Naive B cell (primary cell): ENCODE measurements around the gene SIGMAR1. TPM values are rescaled to one million over a fixed set of nuclear protein-coding genes. Genes with fewer than 3 reads are reported as not detected.
"Not testable (repeated sequence)": the region's sequence is repeated elsewhere in the genome, so short reads cannot be mapped to it uniquely, and the experiment has no call there.

Experiments used
- ATAC-seq, 2 donors: fragments of 150-1000 bp; cut with Tn5 transposase; 2 replicates each; pipeline ENCODE4 v1.10.0; 2021; ENCODE audit warnings: low read depth in 2 of 2, mild to moderate bottlenecking in 2 of 2, moderate library complexity in 2 of 2
- DNase-seq: peaks from one replicate; pipeline ENCODE4 v3.0.0; 2022
- H3K27ac Mint-ChIP-seq, 6 donors: one replicate each; pipeline ENCODE4 v1.8.0; 2020 to 2022; ENCODE audit warnings: mild to moderate bottlenecking in 6 of 6, mixed read lengths in 6 of 6, moderate library complexity in 5 of 6, inconsistent platforms in 2 of 6
- H3K27me3 Mint-ChIP-seq, 3 donors: one replicate each; pipeline ENCODE4 v1.8.0; 2021 to 2022; ENCODE audit warnings: mixed read lengths in 3 of 3, mild to moderate bottlenecking in 1 of 3
- H3K36me3 Mint-ChIP-seq, 2 donors: one replicate each; pipeline ENCODE4 v1.8.0; 2020 to 2022; ENCODE audit warnings: mixed read lengths in 2 of 2, inconsistent platforms in 1 of 2, mild to moderate bottlenecking in 1 of 2
- H3K4me1 Mint-ChIP-seq, 3 donors: one replicate each; pipeline ENCODE4 v1.8.0; 2020 to 2022; ENCODE audit warnings: mixed read lengths in 3 of 3, inconsistent platforms in 1 of 3, mild to moderate bottlenecking in 1 of 3, moderate library complexity in 1 of 3
- H3K4me3 Mint-ChIP-seq, 8 donors: one replicate each; pipeline ENCODE4 v1.8.0; 2020 to 2022; ENCODE audit warnings: mild to moderate bottlenecking in 8 of 8, mixed read lengths in 8 of 8, moderate library complexity in 8 of 8, inconsistent platforms in 2 of 8
- H3K9me3 Mint-ChIP-seq, 7 donors: one replicate each; pipeline ENCODE4 v1.8.0; 2020 to 2022; ENCODE audit warnings: mixed read lengths in 7 of 7, mild to moderate bottlenecking in 5 of 7, inconsistent platforms in 2 of 7, moderate library complexity in 1 of 7
- polyA plus RNA-seq, 6 donors: library from polyadenylated mRNA; unstranded; fragments of 300-500 nt; fragmentation: Illumina TruSeq; gene quantifications; one replicate each; pipeline ENCODE4 v1.2.3, GENCODE V29; 2021; ENCODE audit warnings: low read depth in 6 of 6

Gene SIGMAR1
- polyA plus RNA-seq, 6 donors from 2014 or later: 40.1 to 75.8 (median 47.0) TPM

DNA sequence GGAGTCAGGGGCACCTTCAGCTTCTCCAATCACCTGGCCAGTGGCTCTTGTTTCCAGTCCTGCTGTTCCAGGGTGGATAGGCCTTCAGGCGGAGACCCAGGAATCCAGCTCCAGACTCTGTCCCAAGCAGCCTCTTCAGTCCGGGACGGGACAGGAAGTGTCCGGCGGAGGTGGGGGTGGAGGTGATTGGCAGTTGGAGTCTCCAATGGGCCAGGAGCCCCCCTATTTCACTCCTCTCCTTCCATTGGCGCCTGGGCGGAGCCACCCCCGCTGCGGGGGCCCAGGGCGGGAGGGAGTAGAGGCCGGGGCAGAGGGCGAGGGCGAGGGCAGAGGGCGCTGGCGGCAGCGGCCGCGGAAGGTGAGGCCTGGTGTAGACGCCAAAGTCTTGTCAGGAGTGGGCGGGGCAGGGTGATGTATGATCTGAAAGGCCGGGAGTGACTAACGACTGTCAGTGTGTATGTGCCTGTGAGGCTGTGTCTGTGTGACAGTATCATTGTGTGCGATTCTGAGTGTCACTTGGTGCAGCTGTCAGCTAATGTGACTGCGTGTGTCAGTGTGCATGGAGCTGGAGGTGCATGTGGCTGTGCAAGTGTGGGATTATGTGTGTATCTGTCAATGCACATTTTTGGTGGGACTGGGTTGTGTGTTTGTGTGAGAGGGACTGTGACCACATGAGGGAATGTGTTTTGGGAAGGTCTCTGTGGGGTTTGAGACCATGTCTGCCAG is 14.5 kb upstream of the SIGMAR1 start, which contains the start of gene IL11RA:
Gene IL11RA (plus strand): TSS at position 310 of the 726 bp plus-strand sequence. CDS start 3,033 bp downstream, outside the sequence.
- H3K36me3 Mint-ChIP-seq: peaks cover 5 to 13% of the 10 kb centered on the region in 2 donors
- ATAC-seq: no peak
- peak within 1 kb of the TSS in 1 of 8 donors; percentile 20 for H3K4me3 Mint-ChIP-seq
- peak within 1 kb of the TSS in 3 of 6 donors; percentile 47 to 76 (median 61) for H3K27ac Mint-ChIP-seq
- H3K4me1 Mint-ChIP-seq: peaks cover 23 to 33% (median 29%) of the 10 kb centered on the region in 3 donors
- DNase-seq: no peak
- H3K9me3 Mint-ChIP-seq: no peaks in the 10 kb centered on the region
- no peaks in the 10 kb centered on the region for H3K27me3 Mint-ChIP-seq

DNA sequence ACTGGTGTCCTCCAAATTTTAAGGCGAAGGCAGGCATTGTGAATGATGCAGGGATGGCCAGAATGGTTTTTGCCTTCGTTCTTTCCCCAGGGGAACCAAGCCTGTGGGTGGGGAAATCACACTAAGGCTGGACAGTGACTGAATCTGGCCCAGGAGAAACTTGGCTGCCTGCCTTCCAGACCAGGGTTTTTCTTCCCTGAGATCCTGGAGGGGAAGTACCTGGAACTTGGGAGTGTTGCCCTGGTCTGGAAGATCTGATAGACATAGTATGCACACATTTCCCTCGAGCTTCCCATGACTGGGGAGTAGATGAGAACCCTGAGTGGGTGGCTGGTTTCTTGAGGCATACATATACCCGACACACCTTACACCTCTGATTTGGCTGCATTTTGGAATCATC is 13.7 kb upstream of the SIGMAR1 start:
- H3K27me3 Mint-ChIP-seq: no peaks in the 10 kb centered on the region
- peaks cover 5 to 13% of the 10 kb centered on the region in 2 donors for H3K36me3 Mint-ChIP-seq
- no peaks in the 10 kb centered on the region for H3K9me3 Mint-ChIP-seq
- ATAC-seq (no peak), DNase-seq (no peak)
- peak overlapping the region in 1 of 8 donors; percentile 20 for H3K4me3 Mint-ChIP-seq
- H3K4me1 Mint-ChIP-seq: peaks cover 25 to 39% (median 30%) of the 10 kb centered on the region in 3 donors
- peak overlapping the region in 1 of 6 donors; percentile 61 for H3K27ac Mint-ChIP-seq

DNA sequence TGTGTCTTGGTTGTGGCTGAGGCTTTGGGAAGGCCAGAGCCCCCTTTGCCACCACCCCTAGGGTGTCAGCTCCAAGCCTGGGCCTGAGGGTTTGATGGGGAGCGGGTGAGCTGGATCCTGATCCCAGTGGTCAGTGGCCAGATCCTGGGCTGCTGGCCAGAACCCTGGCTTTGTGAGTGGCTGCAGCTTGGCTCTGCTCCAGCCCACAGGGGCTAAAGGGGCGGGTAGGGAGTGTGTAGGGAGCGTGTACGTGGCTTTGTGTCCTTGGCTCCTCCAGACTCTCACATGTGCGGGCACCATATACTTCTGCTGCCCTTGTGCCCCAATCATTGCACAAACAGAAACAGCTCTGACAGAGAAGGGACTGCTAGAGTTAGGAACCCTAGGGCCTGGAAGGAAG is 13.2 kb upstream of the SIGMAR1 start:
- DNase-seq (no peak), ATAC-seq (no peak)
- peaks cover 27 to 43% (median 30%) of the 10 kb centered on the region in 3 donors for H3K4me1 Mint-ChIP-seq
- no peaks in the 10 kb centered on the region for H3K9me3 Mint-ChIP-seq
- peak overlapping the region in 1 of 6 donors; percentile 61 for H3K27ac Mint-ChIP-seq
- peaks cover 5 to 13% of the 10 kb centered on the region in 2 donors for H3K36me3 Mint-ChIP-seq
- no peaks in the 10 kb centered on the region for H3K27me3 Mint-ChIP-seq
- no peak overlapping the region for H3K4me3 Mint-ChIP-seq

DNA sequence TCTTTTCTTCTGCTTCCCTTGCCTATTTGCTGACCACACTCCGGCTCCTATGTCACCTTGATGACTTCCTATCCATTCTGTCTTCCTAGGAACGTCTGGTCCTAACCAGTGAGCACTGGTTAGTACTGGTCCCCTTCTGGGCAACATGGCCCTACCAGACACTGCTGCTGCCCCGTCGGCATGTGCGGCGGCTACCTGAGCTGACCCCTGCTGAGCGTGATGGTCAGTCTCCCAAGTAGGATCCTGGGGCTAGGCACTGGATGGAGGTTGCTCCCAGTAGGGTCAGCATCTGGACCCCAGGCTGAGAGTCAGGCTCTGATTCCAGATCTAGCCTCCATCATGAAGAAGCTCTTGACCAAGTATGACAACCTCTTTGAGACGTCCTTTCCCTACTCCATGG is 11.1 kb upstream of the SIGMAR1 start:
- H3K27me3 Mint-ChIP-seq: no peaks in the 10 kb centered on the region
- no peak for ATAC-seq
- H3K4me3 Mint-ChIP-seq: peak overlapping the region in 4 of 8 donors; percentile 6 to 95 (median 10)
- H3K9me3 Mint-ChIP-seq: no peaks in the 10 kb centered on the region
- peaks cover 27 to 44% (median 30%) of the 10 kb centered on the region in 3 donors for H3K4me1 Mint-ChIP-seq
- DNase-seq: no peak
- peaks cover 5 to 13% of the 10 kb centered on the region in 2 donors for H3K36me3 Mint-ChIP-seq
- H3K27ac Mint-ChIP-seq: no peak overlapping the region

DNA sequence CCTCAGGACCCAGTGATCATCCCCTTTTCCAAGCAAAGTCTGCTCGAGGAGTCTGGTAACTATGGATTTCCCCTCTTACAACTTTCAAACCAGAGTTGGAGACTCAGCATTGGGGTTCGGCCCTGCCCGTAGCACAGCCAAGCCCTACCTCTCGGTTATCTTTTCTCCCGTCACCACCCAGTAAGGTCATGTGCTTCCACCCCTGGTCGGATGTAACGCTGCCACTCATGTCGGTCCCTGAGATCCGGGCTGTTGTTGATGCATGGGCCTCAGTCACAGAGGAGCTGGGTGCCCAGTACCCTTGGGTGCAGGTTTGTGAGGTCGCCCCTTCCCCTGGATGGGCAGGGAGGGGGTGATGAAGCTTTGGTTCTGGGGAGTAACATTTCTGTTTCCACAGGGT is 10.1 kb upstream of the SIGMAR1 start:
- Mint-ChIP-seq H3K4me1 (peaks cover 21 to 38% (median 25%) of the 10 kb centered on the region in 3 donors), H3K27me3 (no peaks in the 10 kb centered on the region), H3K36me3 (peaks cover 5 to 13% of the 10 kb centered on the region in 2 donors), H3K9me3 (no peaks in the 10 kb centered on the region), H3K27ac (peak overlapping the region in 3 of 6 donors; percentile 16 to 77 (median 55)), H3K4me3 (peak overlapping the region; percentile 86 to 96 (median 92))
- no peak for ATAC-seq
- no peak for DNase-seq

DNA sequence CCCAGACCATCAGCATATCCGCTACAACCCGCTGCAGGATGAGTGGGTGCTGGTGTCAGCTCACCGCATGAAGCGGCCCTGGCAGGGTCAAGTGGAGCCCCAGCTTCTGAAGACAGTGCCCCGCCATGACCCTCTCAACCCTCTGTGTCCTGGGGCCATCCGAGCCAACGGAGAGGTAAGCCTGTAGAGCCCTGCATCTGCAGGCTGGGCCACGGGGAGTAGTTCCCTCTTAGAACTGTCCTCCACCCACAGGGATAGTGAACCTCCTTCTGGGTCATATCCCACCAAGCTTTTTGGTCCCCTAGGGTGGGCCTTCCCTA is 9.5 kb upstream of the SIGMAR1 start:
- peak overlapping the region in 4 of 6 donors; percentile 55 to 93 (median 84) for H3K27ac Mint-ChIP-seq
- no peak for DNase-seq
- peaks cover 17 to 35% (median 20%) of the 10 kb centered on the region in 3 donors for H3K4me1 Mint-ChIP-seq
- peak overlapping the region; percentile 86 to 96 (median 92) for H3K4me3 Mint-ChIP-seq
- no peaks in the 10 kb centered on the region for H3K27me3 Mint-ChIP-seq
- ATAC-seq: peak in 1 of 2 donors; percentile 3
- no peaks in the 10 kb centered on the region for H3K9me3 Mint-ChIP-seq
- H3K36me3 Mint-ChIP-seq: peaks cover 5 to 13% of the 10 kb centered on the region in 2 donors

DNA sequence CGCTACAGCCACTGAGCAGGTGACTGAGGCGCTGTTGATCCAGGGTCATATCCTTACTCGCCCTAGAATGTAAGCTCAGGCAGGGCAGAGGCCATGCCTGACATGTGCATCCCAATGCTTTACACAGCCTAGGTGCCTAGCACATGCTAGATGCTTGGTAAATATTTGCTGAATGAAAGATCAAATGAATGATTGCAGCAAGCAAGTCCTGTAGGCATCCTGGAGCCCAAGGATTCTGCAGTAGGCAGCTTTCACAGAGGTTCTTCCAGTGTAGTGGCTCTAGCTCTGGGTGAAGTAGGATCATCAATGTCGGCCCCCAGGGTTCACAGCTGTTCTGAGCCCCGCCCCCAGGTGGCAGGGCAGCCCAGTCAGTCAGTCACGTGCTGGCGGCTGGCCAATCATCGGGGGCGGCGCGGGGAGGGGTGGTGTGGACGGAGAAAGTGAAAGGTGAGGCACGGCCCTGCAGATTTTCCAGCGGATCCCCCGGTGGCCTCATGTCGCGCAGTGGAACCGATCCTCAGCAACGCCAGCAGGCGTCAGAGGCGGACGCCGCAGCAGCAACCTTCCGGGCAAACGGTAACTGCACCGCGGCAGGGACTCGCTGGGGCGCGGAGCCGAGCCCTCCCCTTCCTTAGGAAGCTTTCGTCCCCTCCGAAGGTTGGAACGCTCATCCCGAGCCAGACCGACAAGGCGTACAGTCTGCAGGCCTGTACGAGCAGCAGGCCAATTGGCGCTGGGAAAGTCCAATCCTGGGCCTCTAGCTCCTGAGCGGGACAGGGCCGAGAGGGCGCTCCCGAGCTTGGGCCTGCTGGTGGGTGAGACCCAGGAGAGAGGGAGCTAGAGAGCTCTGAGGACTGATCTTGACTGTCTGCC is 8.9 kb upstream of the SIGMAR1 start, which contains the start of gene GALT:
Gene GALT (plus strand): TSS at position 465 of the 873 bp plus-strand sequence. CDS start 30 bp downstream, at position 495.
- H3K4me3 Mint-ChIP-seq: peak within 1 kb of the TSS; percentile 86 to 96 (median 92)

DNA sequence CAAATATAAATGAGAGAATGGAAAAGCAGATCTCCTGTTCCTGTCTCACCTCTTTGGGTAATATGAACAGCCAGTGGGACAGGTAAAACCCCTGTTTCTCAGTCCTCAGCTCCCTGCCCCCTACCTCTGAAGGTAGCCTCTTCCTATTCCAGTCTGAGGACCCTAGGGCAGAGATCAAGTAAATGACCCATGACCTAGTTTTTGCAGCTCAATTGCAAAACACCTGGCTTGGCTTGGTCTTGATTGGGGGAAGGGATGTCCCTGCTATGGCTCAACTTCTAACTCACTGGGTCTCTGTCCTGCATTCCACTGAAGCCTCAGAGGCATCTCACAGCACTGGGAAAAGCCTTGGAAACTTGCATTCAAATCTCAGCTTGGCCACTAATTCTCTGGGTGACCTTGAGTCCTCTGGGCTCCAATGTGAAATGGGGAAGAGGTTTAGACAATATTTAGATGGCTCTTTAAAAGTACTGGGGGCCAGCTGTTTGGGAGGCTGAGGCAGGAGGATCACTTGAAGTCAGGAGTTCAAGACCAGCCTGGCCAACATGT is 7.3 kb upstream of the SIGMAR1 start:
- Mint-ChIP-seq H3K9me3 (no peaks in the 10 kb centered on the region), H3K36me3 (peaks cover 5 to 13% of the 10 kb centered on the region in 2 donors), H3K27me3 (no peaks in the 10 kb centered on the region), H3K27ac (no peak overlapping the region), H3K4me1 (peaks cover 17 to 35% (median 20%) of the 10 kb centered on the region in 3 donors), H3K4me3 (peak overlapping the region in 3 of 8 donors; percentile 30 to 95 (median 58))
- no peak for ATAC-seq
- DNase-seq: no peak

More for the DNA sequence above, 8.9 kb upstream of the SIGMAR1 start, which contains the start of gene GALT:
- ATAC-seq (peak; percentile 95), DNase-seq (peak; percentile 90)
- H3K4me1 Mint-ChIP-seq: peaks cover 17 to 35% (median 20%) of the 10 kb centered on the region in 3 donors
- H3K9me3 Mint-ChIP-seq: no peaks in the 10 kb centered on the region
- peak within 1 kb of the TSS; percentile 44 to 93 (median 78) for H3K27ac Mint-ChIP-seq
- H3K36me3 Mint-ChIP-seq: peaks cover 5 to 13% of the 10 kb centered on the region in 2 donors
- no peaks in the 10 kb centered on the region for H3K27me3 Mint-ChIP-seq

DNA sequence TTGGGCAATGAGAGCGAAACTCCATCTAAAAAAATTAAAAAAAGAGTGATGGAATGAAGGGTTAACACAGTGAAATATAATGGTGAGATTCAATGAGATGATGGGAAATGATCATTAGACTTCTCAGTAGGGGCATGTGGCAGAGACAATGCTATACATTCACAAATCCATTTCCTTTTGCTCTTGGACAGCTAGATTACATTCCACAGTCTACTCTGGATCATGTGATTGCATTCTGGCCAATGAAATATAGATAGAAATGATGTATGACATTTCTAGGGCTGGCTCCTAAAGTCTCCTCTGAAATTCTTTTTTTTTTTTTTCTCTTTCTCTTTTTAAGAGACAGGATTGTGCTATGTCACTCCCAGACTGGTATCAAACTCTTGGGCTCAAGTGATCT is 5.1 kb upstream of the SIGMAR1 start:
- no peak for ATAC-seq
- no peak for DNase-seq
- Mint-ChIP-seq H3K4me3 (no peak overlapping the region), H3K27ac (no peak overlapping the region), H3K36me3 (no peaks in the 10 kb centered on the region), H3K27me3 (no peaks in the 10 kb centered on the region), H3K9me3 (no peaks in the 10 kb centered on the region), H3K4me1 (peaks cover 18 to 28% (median 22%) of the 10 kb centered on the region in 3 donors)

DNA sequence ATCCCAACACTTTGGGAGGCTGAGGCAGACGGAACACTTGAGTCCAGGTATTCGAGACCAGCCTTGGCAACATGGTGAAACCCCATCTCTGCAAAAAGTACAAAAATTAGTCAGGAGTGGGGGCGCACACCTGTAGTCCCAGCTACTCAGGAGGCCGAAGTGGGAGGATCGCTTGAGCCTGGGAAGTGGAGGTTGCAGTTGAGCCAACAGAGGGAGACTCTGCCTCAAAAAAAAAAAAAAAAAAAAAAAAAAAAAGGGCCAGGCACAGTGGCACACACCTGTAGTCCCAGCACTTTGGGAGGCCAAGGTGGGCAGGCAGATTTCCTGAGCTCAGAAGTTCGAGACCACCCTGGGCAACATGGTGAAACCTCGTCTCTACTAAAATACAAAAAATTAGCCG is 1.7 kb upstream of the SIGMAR1 start:
- not testable (repeated sequence) for H3K9me3 Mint-ChIP-seq, ATAC-seq, H3K27ac Mint-ChIP-seq, H3K27me3 Mint-ChIP-seq, H3K36me3 Mint-ChIP-seq, DNase-seq
- H3K4me3 Mint-ChIP-seq: peak overlapping the region in 1 of 8 donors; percentile 79
- peaks cover 24 to 32% (median 29%) of the 10 kb centered on the region in 3 donors for H3K4me1 Mint-ChIP-seq

DNA sequence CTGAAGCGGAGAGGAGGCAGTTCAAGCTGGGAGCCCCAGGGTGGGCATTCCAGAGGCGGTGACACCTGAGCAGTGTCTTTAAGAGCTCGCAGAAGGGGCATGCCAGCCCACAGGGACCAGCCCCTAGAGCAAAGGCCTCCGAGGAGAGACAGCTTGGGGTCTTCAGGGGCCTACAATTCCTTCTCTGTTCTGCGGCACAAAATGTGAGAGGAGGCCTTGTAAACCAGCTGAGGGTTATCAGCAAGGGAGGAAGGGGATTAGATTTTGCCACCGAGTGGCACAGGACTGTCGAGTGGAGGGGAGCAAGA is 505 bp upstream of the SIGMAR1 start:
- DNase-seq: no peak
- Mint-ChIP-seq H3K4me1 (peaks cover 28 to 36% (median 35%) of the 10 kb centered on the region in 3 donors), H3K27ac (peak overlapping the region; percentile 52 to 95 (median 87)), H3K9me3 (no peaks in the 10 kb centered on the region), H3K4me3 (peak overlapping the region; percentile 79 to 92 (median 87)), H3K36me3 (no peaks in the 10 kb centered on the region), H3K27me3 (no peaks in the 10 kb centered on the region)
- ATAC-seq: no peak

DNA sequence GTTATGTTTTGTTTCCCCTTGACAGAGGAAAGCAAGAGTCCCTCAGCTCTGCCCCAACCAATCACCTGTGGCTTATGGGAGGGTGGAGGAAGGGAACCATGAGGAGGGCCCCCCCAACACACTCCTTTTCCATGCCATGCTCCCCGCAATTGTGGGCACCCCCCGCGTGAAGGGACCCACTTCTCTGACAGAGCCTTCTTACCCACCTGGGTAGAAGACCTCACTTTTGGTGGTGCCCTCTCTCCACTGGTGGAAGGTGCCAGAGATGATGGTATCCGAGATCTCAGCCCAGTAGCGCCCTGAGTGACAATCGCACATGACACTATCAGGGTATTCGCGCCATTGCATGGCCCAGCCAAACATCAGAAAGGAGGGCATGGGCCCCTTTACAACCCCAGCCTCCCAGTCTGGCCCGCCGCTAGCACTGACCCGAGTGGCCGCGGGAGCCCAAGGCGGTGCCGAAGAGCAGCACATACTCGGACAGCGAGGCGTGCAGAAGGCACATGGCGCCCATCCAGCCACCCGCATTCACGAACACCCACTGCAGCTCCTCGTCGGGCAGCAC is 714 bp downstream of the SIGMAR1 start:
- peak overlapping the region in 3 of 6 donors; percentile 67 to 74 (median 73) for H3K27ac Mint-ChIP-seq
- peaks cover 28 to 36% (median 35%) of the 10 kb centered on the region in 3 donors for H3K4me1 Mint-ChIP-seq
- H3K27me3 Mint-ChIP-seq: no peaks in the 10 kb centered on the region
- H3K36me3 Mint-ChIP-seq: no peaks in the 10 kb centered on the region
- ATAC-seq (no peak), DNase-seq (no peak)
- no peaks in the 10 kb centered on the region for H3K9me3 Mint-ChIP-seq
- peak overlapping the region; percentile 79 to 92 (median 87) for H3K4me3 Mint-ChIP-seq

DNA sequence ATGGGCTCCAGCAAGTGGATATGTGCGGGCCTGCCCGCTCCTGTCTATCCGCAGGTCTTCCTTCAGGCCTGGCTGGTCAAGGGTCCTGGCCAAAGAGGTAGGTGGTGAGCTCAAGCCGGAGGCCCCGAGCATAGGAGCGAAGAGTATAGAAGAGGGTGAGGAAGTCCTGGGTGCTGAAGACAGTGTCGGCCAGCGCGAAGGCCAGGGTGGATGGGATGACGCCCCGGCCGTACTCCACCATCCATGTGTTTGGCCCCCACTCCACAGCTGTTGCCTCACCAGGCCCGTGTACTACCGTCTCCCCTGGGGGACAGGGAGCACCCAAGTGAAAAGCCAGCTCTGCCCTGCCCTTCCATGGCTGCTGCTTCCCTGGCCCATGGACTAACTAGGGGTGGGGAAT is 2.0 kb downstream of the SIGMAR1 start:
- no peaks in the 10 kb centered on the region for H3K36me3 Mint-ChIP-seq
- H3K4me3 Mint-ChIP-seq: peak overlapping the region in 6 of 8 donors; percentile 22 to 83 (median 36)
- H3K27me3 Mint-ChIP-seq: peaks cover 2 to 5% (median 4%) of the 10 kb centered on the region in 3 donors
- H3K4me1 Mint-ChIP-seq: peaks cover 28 to 36% (median 35%) of the 10 kb centered on the region in 3 donors
- ATAC-seq (no peak), DNase-seq (no peak)
- no peaks in the 10 kb centered on the region for H3K9me3 Mint-ChIP-seq
- peak overlapping the region in 1 of 6 donors; percentile 92 for H3K27ac Mint-ChIP-seq
